Measurements from ENCODE around the gene ITGA2. TPM values are rescaled to one million over a fixed set of nuclear protein-coding genes. Genes with fewer than 3 reads are reported as not detected.

The ITGA2 gene
- total RNA-seq, 1 donor from 2014 or later: 107 TPM

GRCh38 chr5:53055365-53055764 is 66.2 kb downstream of the ITGA2 start:
- DNase-seq (ENCODE audit: low read depth, low spot score): no peak

- no peak for DNase-seq (ENCODE audit: low read depth, low spot score)
These were observed 70.1 kb downstream of the ITGA2 start for GRCh38 chr5:53059281-53059680.

GRCh38 chr5:53063176-53063575 is 74.0 kb downstream of the ITGA2 start:
- DNase-seq (ENCODE audit: low read depth, low spot score): peak; percentile 76

DNA sequence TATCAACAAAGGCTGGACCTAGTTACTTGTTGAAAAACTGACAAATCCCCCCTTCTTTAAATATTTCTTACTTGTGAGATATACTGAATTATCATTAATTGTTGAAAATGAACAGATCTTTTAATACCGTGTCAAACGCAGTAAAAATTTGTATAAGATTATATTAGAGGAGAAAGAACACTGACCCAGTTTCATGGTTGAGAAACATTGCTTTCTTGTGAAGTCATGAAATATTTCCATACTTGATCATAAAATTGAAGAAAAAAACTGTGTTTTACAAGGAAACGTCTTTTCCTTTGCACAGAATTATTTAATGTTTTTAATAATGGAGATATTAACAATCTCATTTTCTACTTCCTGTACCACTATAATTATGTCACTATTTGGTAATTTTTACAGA is 74.6 kb downstream of the ITGA2 start:
- no peak for DNase-seq (ENCODE audit: low read depth, low spot score)

- DNase-seq (ENCODE audit: low read depth, low spot score): no peak
These were observed 76.9 kb downstream of the ITGA2 start for GRCh38 chr5:53066088-53066487.

GRCh38 chr5:53067641-53068040 is 78.5 kb downstream of the ITGA2 start:
- DNase-seq (ENCODE audit: low read depth, low spot score): no peak

GRCh38 chr5:53068291-53068836 is 79.2 kb downstream of the ITGA2 start:
- no peak for DNase-seq (ENCODE audit: low read depth, low spot score)

GRCh38 chr5:53069626-53070025 is 80.5 kb downstream of the ITGA2 start:
- peak; percentile 84 for DNase-seq (ENCODE audit: low read depth, low spot score)

- DNase-seq (ENCODE audit: low read depth, low spot score): no peak
These were observed 82.1 kb downstream of the ITGA2 start for GRCh38 chr5:53071298-53071697.

GRCh38 chr5:53071738-53072137 is 82.6 kb downstream of the ITGA2 start:
- DNase-seq (ENCODE audit: low read depth, low spot score): no peak

GRCh38 chr5:53073348-53073747 is 84.2 kb downstream of the ITGA2 start:
- DNase-seq (ENCODE audit: low read depth, low spot score): no peak

DNA sequence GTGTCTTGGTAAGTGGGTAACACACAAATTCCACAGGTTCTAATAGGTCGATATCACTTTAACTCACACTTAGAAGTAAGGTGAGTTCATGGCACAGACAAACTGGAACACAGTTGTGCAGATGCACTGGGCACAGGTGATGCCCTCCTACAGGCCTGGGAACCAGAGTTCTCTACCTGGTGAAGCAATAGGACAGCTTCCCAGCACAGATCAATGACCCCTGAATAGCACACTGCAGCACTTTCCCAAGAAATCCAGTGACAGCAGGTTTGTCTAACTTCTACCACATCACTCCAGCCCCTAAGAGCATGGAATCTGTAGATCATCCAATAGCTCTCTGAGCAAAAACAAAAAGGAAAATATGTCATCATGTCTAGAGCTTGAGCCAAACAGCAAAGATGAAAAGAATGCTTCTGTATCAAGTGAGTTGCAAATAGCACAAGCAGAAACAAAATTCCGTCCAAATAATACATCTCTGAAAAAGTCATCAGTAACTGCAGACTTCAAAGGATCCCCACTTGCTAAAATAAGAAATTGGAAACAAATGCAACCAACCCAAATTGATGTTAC is 86.9 kb downstream of the ITGA2 start:
- no peak for DNase-seq (ENCODE audit: low read depth, low spot score)

DNA sequence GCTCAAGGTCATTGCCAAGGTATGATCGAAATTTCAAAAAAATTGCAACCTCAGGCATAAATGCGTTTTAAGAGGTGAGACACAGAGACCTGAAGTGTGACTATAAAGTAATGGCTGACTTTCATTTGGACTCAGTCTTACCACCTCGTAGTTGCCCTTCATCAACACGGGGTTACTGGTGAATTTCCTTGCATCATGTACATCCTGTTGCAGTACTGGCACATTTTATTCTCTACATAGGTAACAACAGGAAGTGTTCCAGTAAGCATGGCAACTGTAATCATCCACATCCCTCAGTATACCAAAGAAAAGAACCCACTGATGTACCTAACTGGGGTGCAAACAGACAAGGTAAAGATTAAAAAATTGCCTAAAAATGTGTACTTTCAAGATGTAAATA is 91.1 kb downstream of the ITGA2 start:
- no peak for DNase-seq (ENCODE audit: low read depth, low spot score)

DNA sequence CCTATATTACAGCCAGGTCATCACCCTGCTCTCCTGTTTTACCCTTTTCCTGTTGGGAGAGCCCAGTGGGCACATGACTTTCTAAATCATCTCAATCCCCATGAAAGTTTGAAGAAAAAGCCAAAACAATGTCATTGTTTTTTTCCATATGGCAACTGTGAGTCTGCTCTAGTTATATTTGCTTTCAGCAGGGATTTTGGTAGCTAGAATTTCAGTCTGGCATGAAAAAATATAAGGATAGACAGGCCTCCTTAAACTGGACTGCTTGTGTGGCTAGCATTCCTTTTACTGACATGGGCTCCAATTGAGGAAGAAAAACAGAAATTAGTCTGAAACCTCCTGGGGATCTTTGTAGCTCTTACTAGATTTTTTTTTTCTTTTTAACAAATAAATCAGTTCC is 94.8 kb downstream of the ITGA2 start:
- DNase-seq (ENCODE audit: low read depth, low spot score): no peak

- DNase-seq (ENCODE audit: low read depth, low spot score): no peak
These were observed 95.5 kb downstream of the ITGA2 start for GRCh38 chr5:53084546-53085255.

DNA sequence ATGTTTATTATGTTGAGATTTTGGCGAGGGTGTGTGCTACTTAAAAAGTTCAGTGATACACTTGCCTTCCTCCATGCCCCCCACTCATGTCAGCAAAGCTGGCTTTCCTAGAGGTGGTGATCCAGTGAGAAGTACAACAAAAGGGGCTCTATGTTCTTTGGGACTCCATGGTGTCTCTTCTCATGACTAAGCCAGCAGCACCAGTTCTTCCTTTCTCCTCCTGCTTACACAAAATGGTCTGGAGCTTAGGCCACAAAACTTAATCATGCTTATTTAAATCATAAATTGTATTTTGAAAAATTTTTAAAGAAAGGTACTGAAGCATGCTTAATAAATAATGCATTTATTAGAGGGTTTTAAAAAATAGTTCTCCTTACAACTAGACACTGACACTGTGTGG is 98.0 kb downstream of the ITGA2 start:
- no peak for DNase-seq (ENCODE audit: low read depth, low spot score)

- no peak for DNase-seq (ENCODE audit: low read depth, low spot score)
These were observed 98.5 kb downstream of the ITGA2 start for GRCh38 chr5:53087621-53088121.

DNA sequence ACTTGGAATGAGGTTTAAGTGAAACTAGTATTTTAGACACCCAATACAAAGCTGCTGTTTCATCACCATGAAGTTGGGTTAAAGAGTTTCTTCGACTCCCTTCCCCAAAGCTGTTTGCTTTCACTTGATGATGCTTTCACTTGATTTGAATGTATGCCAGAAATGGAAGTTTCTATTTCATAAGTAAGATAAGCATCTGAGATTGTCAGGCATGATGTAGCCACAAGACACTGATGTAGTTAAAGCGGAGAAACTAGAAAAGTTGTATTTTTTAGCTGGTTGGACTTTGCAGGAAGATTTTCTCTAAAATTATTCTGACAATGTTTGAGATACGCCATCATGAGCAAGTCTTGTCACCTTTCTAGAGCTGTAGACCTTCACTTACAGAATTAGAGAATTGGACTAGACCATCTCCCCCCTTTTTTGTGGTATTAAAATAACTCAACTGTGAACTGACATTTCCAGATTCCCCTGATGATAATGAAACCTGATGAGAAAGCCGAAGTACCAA is 100.4 kb downstream of the ITGA2 start:
- no peak for DNase-seq (ENCODE audit: low read depth, low spot score)

GRCh38 chr5:53090229-53090628 is 101.1 kb downstream of the ITGA2 start:
- DNase-seq (ENCODE audit: low read depth, low spot score): no peak

GRCh38 chr5:53091289-53091688 is 102.1 kb downstream of the ITGA2 start:
- no peak for DNase-seq (ENCODE audit: low read depth, low spot score)

DNA sequence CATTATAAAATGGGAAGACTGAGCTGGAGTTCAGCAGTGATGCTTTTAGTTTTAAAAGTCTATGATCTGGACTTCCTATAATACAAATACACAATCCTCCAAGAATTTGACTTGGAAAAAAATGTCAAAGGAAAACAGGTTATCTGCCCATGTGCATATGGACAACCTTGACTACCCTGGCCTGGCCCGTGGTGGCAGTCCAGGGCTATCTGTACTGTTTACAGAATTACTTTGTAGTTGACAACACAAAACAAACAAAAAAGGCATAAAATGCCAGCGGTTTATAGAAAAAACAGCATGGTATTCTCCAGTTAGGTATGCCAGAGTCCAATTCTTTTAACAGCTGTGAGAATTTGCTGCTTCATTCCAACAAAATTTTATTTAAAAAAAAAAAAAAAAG is 103.1 kb downstream of the ITGA2 start:
- DNase-seq (ENCODE audit: low read depth, low spot score): no peak

- no peak for DNase-seq (ENCODE audit: low read depth, low spot score)
These were observed 106.1 kb downstream of the ITGA2 start for GRCh38 chr5:53095217-53095616.
